ENCODE measurements around the gene KREMEN2. TPM values are rescaled to one million over a fixed set of nuclear protein-coding genes. Genes with fewer than 3 reads are reported as not detected.

Gene KREMEN2
- total RNA-seq, 1 experiment from 2014 or later: 7.5 TPM

DNA sequence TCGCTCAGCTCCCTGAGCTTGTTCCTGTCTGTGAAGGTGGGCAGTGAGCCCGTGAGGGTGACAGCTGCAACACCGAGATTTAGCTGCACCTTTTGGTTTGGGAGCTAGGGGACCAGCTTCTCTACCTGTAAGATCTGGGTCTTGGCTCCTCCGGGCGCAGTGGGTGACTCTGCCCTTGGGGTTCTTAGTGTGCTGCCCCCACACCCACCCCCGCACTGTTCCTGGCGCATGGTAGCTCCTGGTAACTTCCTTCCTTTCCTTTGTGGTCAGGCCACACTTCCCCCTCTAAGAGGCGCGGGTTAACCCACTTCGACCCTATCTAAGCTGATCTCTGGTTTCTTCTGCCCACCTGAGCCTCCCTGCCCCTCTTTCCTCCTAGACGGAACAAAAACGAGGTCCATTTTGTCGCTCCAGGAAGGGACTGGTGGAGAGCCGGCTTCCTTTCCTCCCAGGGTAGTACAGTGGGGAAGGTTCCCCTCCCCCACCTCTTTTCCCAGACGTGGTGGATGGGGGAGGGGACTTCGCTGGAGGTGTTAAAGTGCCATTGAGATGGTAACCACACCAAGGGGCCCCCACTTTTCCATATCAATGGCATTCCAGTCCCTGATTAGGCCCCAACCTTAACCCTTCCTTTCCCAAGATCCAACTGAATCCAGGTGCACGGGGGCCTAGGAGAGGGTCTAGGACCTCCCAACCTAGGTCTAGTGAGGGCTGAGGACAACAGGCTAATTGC, 44.0 kb downstream of the KREMEN2 start (continued):
- TF ChIP-seq, protein P1, sequence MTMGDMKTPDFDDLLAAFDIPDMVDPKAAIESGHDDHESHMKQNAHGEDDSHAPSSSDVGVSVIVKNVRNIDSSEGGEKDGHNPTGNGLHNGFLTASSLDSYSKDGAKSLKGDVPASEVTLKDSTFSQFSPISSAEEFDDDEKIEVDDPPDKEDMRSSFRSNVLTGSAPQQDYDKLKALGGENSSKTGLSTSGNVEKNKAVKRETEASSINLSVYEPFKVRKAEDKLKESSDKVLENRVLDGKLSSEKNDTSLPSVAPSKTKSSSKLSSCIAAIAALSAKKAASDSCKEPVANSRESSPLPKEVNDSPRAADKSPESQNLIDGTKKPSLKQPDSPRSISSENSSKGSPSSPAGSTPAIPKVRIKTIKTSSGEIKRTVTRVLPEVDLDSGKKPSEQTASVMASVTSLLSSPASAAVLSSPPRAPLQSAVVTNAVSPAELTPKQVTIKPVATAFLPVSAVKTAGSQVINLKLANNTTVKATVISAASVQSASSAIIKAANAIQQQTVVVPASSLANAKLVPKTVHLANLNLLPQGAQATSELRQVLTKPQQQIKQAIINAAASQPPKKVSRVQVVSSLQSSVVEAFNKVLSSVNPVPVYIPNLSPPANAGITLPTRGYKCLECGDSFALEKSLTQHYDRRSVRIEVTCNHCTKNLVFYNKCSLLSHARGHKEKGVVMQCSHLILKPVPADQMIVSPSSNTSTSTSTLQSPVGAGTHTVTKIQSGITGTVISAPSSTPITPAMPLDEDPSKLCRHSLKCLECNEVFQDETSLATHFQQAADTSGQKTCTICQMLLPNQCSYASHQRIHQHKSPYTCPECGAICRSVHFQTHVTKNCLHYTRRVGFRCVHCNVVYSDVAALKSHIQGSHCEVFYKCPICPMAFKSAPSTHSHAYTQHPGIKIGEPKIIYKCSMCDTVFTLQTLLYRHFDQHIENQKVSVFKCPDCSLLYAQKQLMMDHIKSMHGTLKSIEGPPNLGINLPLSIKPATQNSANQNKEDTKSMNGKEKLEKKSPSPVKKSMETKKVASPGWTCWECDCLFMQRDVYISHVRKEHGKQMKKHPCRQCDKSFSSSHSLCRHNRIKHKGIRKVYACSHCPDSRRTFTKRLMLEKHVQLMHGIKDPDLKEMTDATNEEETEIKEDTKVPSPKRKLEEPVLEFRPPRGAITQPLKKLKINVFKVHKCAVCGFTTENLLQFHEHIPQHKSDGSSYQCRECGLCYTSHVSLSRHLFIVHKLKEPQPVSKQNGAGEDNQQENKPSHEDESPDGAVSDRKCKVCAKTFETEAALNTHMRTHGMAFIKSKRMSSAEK (CRISPR knock-in tag; IDR thresholded peaks at IDR 0.05; ENCODE audit: borderline replicate concordance): 0 out of 2 replicates have a peak, but pooled peaks have one; percentile 25
- peak; percentile 78 for TF ChIP-seq SP1 (CRISPR knock-in tag; conservative IDR thresholded peaks at IDR 0.05)

DNA sequence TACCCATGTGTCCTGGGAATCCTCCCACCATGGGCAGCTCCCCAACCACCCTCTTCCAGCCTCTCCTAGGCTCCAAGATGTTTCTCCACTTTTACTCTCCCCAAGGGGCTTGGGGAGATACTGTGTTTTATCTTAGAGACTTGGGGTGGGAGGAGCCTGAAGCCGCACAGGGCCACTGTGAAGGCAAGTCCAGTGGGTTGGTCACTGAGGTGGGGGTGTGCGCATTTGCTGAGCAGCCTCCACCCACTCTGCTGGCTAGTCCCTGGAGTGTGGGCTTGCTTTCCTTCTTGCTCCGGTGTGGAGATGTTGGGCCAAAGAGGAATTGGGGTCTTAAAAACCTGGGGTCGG, 44.6 kb downstream of the KREMEN2 start:
- H3K27ac Mint-ChIP-seq: peak overlapping the region; percentile 100

DNA sequence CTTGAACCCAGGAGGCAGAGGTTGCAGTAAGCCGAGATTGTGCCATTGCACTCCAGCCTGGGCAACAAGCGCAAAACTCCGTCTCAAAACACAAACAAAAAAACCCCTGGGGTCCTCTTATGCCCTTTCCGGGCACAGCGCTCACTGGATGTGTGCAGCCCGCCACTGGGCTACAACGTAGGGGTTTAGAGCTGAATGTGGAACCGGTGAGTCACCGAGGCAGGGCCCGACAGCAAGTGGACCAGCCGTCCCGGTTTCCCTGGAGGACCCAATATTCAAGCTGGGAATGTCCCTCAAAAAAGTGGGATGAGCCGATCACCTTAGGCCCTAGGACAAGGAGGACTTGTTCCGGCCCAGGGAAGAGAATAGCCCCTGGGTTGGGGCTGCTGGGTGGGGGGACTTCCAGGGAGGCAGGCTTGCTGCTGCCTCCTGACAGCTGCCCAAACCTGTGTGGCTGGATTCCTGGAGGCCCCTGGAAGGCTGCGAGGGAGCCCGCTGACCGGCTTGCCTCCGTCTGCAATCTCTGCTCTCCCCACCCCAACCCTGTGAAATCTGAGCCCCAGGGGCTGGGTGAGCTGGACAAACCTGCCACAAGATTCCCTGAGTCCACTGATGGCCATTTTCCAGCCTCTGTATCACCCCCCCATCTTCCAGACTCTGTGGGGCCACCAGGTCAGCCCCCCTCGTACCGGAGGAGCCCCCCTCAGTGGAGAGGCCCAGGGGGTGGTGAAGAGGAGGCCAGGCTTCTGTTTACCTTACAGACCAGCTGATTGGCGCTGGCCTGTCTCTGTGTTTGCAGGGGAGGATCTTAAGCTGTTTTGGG, 45.7 kb downstream of the KREMEN2 start:
- Mint-ChIP-seq H3K36me3 (peaks cover 1% of the 10 kb centered on the region), H3K27ac (peak overlapping the region; percentile 100), H3K27me3 (ENCODE audit: low read depth) (peaks cover 3% of the 10 kb centered on the region; the same call in 1 of the 2 replicates), H3K9me3 (no peaks in the 10 kb centered on the region), H3K4me3 (peak overlapping the region; percentile 74), H3K4me1 (peaks cover 78% of the 10 kb centered on the region)
- ChIA-PET CTCF (interaction anchor here (1.0 to 13.4 kb wide), 8 partner anchors 8 to 99 kb away, joined by 3 to 360 read pairs (median 5); partner anchors contain the start of genes CLDN6, HCFC1R1, PAQR4 and THOC6), POLR2A (interaction anchor here (0.6 to 13.9 kb wide), 11 partner anchors 12 to 859 kb away, joined by 3 to 502 read pairs (median 4); partner anchors contain the start of genes CLDN6, HCFC1R1, THOC6 and TNFRSF12A)
- DNase-seq (ENCODE audit: low spot score) (peak; percentile 90), ATAC-seq (peak; percentile 28)
- TF ChIP-seq, protein P2, sequence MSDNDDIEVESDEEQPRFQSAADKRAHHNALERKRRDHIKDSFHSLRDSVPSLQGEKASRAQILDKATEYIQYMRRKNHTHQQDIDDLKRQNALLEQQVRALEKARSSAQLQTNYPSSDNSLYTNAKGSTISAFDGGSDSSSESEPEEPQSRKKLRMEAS (CRISPR knock-in tag; IDR thresholded peaks at IDR 0.05): peak; percentile 64; the same call in 1 of the 2 replicates
- TF ChIP-seq ZNF671 (CRISPR knock-in tag; IDR thresholded peaks at IDR 0.05) (no peak), FOXK1 (CRISPR knock-in tag; IDR thresholded peaks at IDR 0.05) (peak; percentile 41; the same call in 1 of the 2 replicates)
- TF ChIP-seq, protein P3, sequence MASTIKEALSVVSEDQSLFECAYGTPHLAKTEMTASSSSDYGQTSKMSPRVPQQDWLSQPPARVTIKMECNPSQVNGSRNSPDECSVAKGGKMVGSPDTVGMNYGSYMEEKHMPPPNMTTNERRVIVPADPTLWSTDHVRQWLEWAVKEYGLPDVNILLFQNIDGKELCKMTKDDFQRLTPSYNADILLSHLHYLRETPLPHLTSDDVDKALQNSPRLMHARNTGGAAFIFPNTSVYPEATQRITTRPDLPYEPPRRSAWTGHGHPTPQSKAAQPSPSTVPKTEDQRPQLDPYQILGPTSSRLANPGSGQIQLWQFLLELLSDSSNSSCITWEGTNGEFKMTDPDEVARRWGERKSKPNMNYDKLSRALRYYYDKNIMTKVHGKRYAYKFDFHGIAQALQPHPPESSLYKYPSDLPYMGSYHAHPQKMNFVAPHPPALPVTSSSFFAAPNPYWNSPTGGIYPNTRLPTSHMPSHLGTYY (CRISPR knock-in tag; IDR thresholded peaks at IDR 0.05): 0 out of 2 replicates have a peak, but pooled peaks have one; percentile 2
- TF ChIP-seq, protein P4, sequence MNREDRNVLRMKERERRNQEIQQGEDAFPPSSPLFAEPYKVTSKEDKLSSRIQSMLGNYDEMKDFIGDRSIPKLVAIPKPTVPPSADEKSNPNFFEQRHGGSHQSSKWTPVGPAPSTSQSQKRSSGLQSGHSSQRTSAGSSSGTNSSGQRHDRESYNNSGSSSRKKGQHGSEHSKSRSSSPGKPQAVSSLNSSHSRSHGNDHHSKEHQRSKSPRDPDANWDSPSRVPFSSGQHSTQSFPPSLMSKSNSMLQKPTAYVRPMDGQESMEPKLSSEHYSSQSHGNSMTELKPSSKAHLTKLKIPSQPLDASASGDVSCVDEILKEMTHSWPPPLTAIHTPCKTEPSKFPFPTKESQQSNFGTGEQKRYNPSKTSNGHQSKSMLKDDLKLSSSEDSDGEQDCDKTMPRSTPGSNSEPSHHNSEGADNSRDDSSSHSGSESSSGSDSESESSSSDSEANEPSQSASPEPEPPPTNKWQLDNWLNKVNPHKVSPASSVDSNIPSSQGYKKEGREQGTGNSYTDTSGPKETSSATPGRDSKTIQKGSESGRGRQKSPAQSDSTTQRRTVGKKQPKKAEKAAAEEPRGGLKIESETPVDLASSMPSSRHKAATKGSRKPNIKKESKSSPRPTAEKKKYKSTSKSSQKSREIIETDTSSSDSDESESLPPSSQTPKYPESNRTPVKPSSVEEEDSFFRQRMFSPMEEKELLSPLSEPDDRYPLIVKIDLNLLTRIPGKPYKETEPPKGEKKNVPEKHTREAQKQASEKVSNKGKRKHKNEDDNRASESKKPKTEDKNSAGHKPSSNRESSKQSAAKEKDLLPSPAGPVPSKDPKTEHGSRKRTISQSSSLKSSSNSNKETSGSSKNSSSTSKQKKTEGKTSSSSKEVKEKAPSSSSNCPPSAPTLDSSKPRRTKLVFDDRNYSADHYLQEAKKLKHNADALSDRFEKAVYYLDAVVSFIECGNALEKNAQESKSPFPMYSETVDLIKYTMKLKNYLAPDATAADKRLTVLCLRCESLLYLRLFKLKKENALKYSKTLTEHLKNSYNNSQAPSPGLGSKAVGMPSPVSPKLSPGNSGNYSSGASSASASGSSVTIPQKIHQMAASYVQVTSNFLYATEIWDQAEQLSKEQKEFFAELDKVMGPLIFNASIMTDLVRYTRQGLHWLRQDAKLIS (CRISPR knock-in tag; IDR thresholded peaks at IDR 0.05; ENCODE audit: borderline replicate concordance): 0 out of 2 replicates have a peak, but pooled peaks have one; percentile 33

More for the DNA sequence above, 44.6 kb downstream of the KREMEN2 start:
- ChIA-PET CTCF (interaction anchor here (1.1 to 13.4 kb wide), 5 partner anchors 13 to 32 kb away, joined by 3 to 360 read pairs (median 7); partner anchors contain the start of genes CLDN6, HCFC1R1, THOC6 and TNFRSF12A), POLR2A (interaction anchor here (1.2 to 13.9 kb wide), 6 partner anchors 13 to 91 kb away, joined by 3 to 502 read pairs (median 6); partner anchors contain the start of genes CLDN6, HCFC1R1, THOC6 and TNFRSF12A)
- H3K27me3 Mint-ChIP-seq (ENCODE audit: low read depth): no peaks in the 10 kb centered on the region
- ATAC-seq (no peak), DNase-seq (ENCODE audit: low spot score) (no peak)
- peaks cover 67% of the 10 kb centered on the region for H3K4me1 Mint-ChIP-seq
- peak overlapping the region; percentile 74 for H3K4me3 Mint-ChIP-seq
- no peaks in the 10 kb centered on the region for H3K9me3 Mint-ChIP-seq
- no peaks in the 10 kb centered on the region for H3K36me3 Mint-ChIP-seq
- TF ChIP-seq JAZF1 (CRISPR knock-in tag; IDR thresholded peaks at IDR 0.05) (no peak), CREM (CRISPR knock-in tag; IDR thresholded peaks at IDR 0.05) (0 out of 2 replicates have a peak, but pooled peaks have one; percentile 19)
- TF ChIP-seq, protein P3 (CRISPR knock-in tag; IDR thresholded peaks at IDR 0.05): no peak
- TF ChIP-seq, protein P5, sequence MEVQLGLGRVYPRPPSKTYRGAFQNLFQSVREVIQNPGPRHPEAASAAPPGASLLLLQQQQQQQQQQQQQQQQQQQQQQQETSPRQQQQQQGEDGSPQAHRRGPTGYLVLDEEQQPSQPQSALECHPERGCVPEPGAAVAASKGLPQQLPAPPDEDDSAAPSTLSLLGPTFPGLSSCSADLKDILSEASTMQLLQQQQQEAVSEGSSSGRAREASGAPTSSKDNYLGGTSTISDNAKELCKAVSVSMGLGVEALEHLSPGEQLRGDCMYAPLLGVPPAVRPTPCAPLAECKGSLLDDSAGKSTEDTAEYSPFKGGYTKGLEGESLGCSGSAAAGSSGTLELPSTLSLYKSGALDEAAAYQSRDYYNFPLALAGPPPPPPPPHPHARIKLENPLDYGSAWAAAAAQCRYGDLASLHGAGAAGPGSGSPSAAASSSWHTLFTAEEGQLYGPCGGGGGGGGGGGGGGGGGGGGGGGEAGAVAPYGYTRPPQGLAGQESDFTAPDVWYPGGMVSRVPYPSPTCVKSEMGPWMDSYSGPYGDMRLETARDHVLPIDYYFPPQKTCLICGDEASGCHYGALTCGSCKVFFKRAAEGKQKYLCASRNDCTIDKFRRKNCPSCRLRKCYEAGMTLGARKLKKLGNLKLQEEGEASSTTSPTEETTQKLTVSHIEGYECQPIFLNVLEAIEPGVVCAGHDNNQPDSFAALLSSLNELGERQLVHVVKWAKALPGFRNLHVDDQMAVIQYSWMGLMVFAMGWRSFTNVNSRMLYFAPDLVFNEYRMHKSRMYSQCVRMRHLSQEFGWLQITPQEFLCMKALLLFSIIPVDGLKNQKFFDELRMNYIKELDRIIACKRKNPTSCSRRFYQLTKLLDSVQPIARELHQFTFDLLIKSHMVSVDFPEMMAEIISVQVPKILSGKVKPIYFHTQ (CRISPR knock-in tag; IDR thresholded peaks at IDR 0.05): 0 out of 2 replicates have a peak, but pooled peaks have one; percentile 4
